NT2/D1 (cell line): ENCODE results near the gene PPTC7.

Source experiments
- SUZ12 ChIP-seq: IDR thresholded peaks from 2 replicates; pipeline ENCODE4 v1.6.1; 2011; ENCODE audit not compliant: insufficient read length, insufficient read depth; ENCODE audit errors: extremely low read depth
- YY1 ChIP-seq: IDR thresholded peaks from 2 replicates; pipeline ENCODE4 v1.6.1; 2011; ENCODE audit not compliant: insufficient read length, insufficient read depth
- ZNF274 ChIP-seq: IDR thresholded peaks from 2 replicates; pipeline ENCODE4 v1.6.1; 2011; ENCODE audit warnings: mild to moderate bottlenecking, low read depth, low read length

- TF ChIP-seq ZNF274: no peak
- TF ChIP-seq SUZ12: no peak
- TF ChIP-seq YY1: no peak
Measured at GRCh38 chr12:110505332-110505731, 77.8 kb downstream of the PPTC7 start.
